Endothelial cell of umbilical vein (primary cell): ENCODE results near the gene CXorf66.

Experiments
- EZH2 ChIP-seq: IDR thresholded peaks from 2 replicates; pipeline ENCODE4 v1.6.1; 2012; ENCODE audit warnings: borderline replicate concordance, low read depth, mild to moderate bottlenecking, moderate library complexity, low read length, inconsistent platforms; ENCODE audit not compliant: severe bottlenecking
- POLR2AphosphoS5 ChIP-seq: IDR thresholded peaks from 2 replicates; pipeline ENCODE4 v1.6.1; 2012; ENCODE audit warnings: low read depth, mild to moderate bottlenecking, control low read depth, low read length, moderate library complexity; ENCODE audit not compliant: insufficient read depth
- TF ChIP-seq, protein P1 (sequence below), 2 donors: IDR thresholded peaks; 1 replicate in 1 of 2; 2 replicates in 1 of 2; pipeline ENCODE4 v1.5.1; 2011; ENCODE audit warnings: low read length in 2 of 2, mild to moderate bottlenecking in 2 of 2, moderate library complexity in 2 of 2, control low read depth in 1 of 2, inconsistent platforms in 1 of 2, low read depth in 1 of 2; ENCODE audit not compliant: insufficient read depth in 1 of 2; ENCODE audit errors: extremely low read depth in 1 of 2

DNA sequence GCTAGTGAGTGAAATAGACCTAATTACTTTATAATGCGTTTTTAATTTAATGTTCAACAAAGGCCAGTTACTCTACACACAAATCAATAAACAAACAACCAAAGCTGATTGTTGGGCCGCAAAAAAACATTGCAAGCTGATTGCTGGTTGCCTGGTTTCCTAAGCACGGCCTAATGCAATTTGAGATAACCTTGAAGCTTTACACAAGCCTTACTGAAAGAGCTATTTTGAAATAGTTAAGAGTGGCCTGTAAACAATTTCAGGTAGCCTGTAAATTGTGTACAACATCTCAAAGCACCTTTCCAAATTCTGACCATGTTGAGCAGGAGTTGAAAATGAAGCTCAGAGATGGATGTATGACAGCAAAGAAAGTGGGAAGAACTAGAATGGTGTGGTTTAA, 17.5 kb upstream of the CXorf66 start:
- TF ChIP-seq POLR2AphosphoS5, result no peak
- TF ChIP-seq EZH2, result no peak
- TF ChIP-seq, protein P1, sequence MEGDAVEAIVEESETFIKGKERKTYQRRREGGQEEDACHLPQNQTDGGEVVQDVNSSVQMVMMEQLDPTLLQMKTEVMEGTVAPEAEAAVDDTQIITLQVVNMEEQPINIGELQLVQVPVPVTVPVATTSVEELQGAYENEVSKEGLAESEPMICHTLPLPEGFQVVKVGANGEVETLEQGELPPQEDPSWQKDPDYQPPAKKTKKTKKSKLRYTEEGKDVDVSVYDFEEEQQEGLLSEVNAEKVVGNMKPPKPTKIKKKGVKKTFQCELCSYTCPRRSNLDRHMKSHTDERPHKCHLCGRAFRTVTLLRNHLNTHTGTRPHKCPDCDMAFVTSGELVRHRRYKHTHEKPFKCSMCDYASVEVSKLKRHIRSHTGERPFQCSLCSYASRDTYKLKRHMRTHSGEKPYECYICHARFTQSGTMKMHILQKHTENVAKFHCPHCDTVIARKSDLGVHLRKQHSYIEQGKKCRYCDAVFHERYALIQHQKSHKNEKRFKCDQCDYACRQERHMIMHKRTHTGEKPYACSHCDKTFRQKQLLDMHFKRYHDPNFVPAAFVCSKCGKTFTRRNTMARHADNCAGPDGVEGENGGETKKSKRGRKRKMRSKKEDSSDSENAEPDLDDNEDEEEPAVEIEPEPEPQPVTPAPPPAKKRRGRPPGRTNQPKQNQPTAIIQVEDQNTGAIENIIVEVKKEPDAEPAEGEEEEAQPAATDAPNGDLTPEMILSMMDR (IDR thresholded peaks at IDR 0.05; ENCODE audit: extremely low read depth in 1 of 2, insufficient read depth in 1 of 2, low read depth in 1 of 2, low read length in 2 of 2), result no peak
